ENCODE results near the gene LIPT2.
"Not testable (repeated sequence)": the region's sequence is repeated elsewhere in the genome, so short reads cannot be mapped to it uniquely, and the experiment has no call there.

The LIPT2 gene

DNA sequence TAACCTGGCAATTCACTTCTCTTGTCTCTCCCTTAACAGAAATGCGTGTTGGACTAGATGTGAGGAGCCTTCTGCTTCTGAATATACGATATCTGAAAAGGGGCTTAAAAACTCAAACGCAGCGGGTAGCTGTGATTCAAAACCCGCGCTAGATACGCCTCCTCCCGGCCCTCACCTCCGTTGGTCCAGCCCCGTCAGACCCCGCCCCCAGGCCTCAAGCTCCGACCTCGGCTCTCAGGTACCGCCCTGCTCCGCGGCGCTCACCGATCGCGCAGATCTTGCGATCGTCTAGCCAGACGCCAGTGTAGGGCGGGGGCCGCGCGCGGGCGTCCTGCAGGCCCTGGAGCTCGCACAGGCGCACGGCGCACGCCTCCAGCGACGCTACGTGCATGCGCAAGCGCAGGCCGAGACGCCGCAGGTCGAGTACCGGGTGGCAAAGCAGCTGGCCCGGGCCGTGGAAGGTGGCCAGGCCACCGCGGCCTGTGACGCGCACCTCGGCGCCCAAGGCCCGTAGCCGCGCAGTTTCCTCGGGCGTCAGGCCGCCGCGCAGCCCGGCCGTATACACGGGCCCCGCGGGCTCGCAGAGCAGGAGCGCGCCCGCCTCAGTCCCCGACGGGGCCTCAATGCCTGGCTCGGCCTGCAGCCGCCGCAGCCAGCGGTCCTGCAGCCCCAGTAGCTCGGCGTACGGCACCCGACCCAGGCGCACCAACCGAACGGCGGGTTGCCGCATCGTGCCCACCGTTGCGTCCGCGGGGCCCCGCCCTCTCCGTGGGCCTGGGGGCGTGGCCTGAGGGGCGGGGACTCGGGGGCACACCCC, at the start of gene LIPT2:
Gene LIPT2, minus strand, starts transcription at position 751 of the 817 bp plus-strand sequence. Its CDS starts 21 bp downstream, at position 730.
- peak; percentile 94 to 97 (median 95) for DNase-seq (ENCODE audit: low read depth in 2 of 3, low spot score in 1 of 3)

- no peak for DNase-seq (ENCODE audit: low read depth in 2 of 3, low spot score in 1 of 3)
Measured at GRCh38 chr11:74541466-74541865, 47.9 kb upstream of the LIPT2 start.

- no peak for DNase-seq (ENCODE audit: low read depth in 2 of 3, low spot score in 1 of 3)
Measured at GRCh38 chr11:74540270-74540669, 46.7 kb upstream of the LIPT2 start.

DNA sequence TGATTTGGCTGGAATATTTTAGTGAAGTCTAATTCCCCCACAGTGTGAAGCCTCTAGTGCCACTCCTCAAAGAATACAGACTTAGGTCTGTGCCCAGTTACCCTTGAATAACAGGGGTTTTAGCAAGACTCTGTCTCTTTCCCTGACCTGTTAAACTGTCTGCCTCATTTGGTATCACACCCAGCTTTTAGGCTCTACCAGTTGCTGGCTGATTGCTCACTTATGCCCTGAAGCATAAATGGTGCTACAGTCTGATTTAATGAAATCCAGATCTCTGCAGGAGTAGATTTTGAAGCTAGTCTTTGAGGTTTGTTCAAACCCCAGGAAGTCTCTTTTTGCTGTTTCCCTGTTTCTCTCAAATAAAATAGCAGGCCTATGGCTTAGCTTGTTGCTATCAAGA, 45.2 kb upstream of the LIPT2 start:
- no peak for DNase-seq (ENCODE audit: low read depth in 2 of 3, low spot score in 1 of 3)

- DNase-seq (ENCODE audit: low read depth in 2 of 3, low spot score in 1 of 3) = no peak
Measured at GRCh38 chr11:74535371-74536160, 42.0 kb upstream of the LIPT2 start.

- DNase-seq (ENCODE audit: low read depth in 2 of 3, low spot score in 1 of 3) = not testable (repeated sequence)
Measured at GRCh38 chr11:74534946-74535275, 41.4 kb upstream of the LIPT2 start.

DNA sequence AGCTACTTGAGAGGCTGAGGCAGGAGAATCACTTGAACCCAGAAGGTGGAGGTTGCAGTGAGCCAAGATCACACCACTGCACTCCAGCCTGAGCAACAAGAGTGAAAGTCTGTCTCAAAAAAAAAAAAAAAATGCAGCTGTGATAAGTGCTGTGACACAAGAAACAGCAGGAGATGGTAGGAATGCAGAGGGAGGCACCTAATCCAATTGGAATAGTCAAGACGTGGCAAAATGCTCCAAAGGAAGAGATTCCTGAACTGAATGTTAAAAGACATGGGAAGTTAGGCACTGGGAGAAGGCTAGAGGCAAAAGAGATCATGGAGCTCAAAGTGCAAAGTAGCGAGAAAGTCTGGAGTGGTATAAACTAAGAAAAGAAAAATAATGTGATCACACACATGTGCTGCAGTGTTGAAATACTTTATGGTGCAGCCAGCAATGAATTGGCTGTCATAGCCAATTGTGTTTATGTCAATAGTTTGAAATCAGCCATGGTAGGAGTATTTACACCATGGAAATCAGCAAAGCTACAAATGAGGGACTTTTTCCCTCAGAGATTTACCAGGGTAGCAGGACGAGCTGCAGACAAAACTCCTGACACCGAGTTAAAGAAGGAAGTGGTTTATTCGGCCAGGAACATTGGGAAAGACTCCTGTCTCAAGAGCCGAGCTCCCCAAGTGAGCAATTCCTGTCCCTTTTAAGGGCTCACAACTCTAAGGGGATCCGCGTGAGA, 40.9 kb upstream of the LIPT2 start:
- no peak for DNase-seq (ENCODE audit: low read depth in 2 of 3, low spot score in 1 of 3)

- DNase-seq (ENCODE audit: low read depth in 2 of 3, low spot score in 1 of 3) = no peak
Measured at GRCh38 chr11:74533421-74533820, 39.9 kb upstream of the LIPT2 start.

DNA sequence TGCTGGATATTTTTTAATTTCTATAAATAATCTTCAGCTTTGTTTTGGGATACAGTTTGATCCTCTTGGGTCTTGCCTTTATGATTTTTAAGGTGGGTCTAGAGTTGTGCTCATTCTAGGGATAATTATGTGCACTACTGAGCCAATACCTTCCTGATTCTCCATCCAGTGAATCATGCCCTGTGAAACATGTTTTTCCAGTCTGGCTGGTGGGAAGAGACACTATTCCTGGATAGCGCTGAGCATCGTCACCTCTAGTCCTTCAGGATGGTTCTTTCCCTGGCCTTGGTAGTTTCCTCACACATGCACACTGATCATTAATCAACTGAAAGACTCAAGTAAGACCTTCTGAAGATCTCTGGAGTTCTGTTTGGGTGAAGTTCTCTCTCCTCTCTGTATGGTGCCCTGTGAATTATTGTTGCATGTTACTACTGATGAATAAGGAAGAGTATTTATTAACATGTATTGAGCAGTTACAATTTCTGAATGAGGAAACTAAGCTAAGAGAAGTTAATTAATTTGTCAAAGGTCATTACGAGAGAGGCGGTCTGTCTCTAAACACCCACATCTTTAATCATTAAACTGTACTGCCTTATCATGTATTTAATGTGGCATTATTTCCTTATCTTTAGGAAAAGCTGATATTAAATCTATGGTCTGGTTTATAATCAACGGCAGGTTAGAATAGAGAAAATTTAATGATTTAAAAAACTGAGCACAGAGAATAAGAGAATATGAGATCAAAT, 39.1 kb upstream of the LIPT2 start:
- DNase-seq (ENCODE audit: low read depth in 2 of 3, low spot score in 1 of 3) = no peak

- DNase-seq (ENCODE audit: low read depth in 2 of 3, low spot score in 1 of 3) = no peak
Measured at GRCh38 chr11:74524978-74525377, 31.5 kb upstream of the LIPT2 start.

DNA sequence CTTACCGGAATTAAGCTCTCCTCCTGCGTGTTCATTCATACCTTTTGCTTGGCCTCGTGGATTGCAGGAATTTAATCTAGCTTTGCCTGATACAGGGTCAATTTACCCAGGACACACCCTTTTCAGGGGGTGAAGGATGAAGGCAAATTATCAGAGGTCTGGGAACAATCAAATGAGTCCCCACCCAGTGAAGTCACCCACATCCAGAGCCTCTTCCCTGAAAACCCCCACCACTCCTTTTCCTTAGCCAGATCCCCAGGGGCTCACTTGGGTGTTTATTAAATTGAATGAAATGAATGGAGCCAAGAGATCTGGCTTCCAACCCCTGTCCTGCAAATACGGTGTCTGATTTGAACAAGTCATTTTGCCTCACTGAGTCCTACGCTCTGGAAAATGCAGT, 31.0 kb upstream of the LIPT2 start:
- no peak for DNase-seq (ENCODE audit: low read depth in 2 of 3, low spot score in 1 of 3)

DNA sequence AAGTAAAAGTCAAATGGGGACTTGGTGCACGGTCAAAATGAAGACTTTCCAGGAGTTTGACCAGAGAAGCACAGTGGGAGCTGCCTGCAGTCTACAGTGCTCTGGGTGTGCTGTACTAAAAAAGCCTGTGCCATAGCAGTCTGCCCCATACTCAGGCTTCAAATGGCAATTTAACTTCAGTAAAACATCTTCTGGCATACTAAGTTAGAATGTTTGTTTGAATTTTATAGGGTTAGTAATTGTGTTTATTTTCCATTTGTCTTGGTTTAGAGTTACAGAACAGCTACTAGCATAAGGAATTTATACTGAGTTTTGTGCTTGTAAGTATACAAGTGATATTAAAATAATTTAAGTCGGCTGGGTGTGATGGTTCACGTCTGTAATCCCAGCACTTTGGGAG, 29.3 kb upstream of the LIPT2 start:
- no peak for DNase-seq (ENCODE audit: low read depth in 2 of 3, low spot score in 1 of 3)

GRCh38 chr11:74521666-74522252, 28.2 kb upstream of the LIPT2 start:
- DNase-seq (ENCODE audit: low read depth in 2 of 3, low spot score in 1 of 3) = no peak

GRCh38 chr11:74520927-74521665, 27.6 kb upstream of the LIPT2 start:
- no peak for DNase-seq (ENCODE audit: low read depth in 2 of 3, low spot score in 1 of 3)

DNA sequence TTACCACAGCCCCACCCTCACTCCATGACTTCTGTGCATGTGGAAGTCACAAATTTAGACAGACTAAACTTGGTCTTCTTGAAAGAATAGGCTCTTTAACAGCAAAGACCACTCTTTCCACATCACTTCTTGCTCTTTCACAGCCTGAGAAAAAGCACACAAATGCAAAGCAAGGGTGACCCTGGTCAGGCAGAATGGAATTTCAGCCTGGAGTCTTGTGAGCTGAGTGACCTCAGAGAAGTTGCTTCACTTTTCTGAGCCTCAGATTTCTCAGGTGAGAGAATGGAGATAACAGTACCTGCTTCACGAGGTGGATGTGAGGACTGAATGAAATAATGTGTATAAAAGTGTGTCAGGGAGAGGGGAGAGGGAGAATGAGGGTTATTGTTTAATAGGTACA, 26.8 kb upstream of the LIPT2 start:
- DNase-seq (ENCODE audit: low read depth in 2 of 3, low spot score in 1 of 3) = no peak

- no peak for DNase-seq (ENCODE audit: low read depth in 2 of 3, low spot score in 1 of 3)
Measured at GRCh38 chr11:74519710-74520109, 26.2 kb upstream of the LIPT2 start.

DNA sequence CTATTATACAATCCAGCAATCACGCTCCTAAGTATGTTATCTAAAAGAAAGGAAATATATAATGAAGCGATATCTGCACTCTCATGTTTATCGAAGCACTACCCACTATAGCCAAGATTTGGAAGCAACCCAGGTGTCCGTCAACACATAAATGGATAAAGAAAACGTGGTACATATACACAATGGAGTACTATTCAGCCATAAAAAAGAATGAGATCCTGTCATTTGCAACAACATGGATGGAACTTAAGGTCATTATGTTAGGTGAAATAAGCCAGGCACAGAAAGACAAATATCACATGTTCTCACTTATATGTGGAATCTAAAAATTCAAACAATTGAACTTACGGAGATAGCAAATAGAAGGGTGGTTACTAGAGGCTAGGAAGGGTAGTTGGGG, 24.1 kb upstream of the LIPT2 start:
- DNase-seq (ENCODE audit: low read depth in 2 of 3, low spot score in 1 of 3) = not testable (repeated sequence)

- no peak for DNase-seq (ENCODE audit: low read depth in 2 of 3, low spot score in 1 of 3)
Measured at GRCh38 chr11:74507582-74507981, 14.1 kb upstream of the LIPT2 start.

DNA sequence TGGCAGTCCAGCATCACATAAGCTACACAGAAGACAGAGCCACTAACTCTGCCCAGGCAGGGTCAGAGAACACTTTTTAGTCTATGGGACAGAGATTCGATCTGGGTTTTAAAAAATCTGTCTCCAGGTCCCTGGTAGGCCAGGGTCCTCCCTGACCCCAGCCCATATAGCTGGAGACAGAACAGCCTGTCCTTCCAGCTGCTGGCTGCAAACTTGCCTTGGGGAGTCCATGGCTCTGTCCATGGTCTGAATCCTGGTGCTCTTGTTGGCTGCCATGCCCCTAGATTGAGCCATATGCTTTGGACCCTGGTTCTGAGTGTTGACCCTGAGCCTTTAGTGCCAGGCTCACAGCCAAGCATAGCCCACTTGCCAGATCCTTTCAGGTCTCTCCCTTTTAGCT, 13.3 kb upstream of the LIPT2 start:
- DNase-seq (ENCODE audit: low read depth in 2 of 3, low spot score in 1 of 3) = no peak

DNA sequence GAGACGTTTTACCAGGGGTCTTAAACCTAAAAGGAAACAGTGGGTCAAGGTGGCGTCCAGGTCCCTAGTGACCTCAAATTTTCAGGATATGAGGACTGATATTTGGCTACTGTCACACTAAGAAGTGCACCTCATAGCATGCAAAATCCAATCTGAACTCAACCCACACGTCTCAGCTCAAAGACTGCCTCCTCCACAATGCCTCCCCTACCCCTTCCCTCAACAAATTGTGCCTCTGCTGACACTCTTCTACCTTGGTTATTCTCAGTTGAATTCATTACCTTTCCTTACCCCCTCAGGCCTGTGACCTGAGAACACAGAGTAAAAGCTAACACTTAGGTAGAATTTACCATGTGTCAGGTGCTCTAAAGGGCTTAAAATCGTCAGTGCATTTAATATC, 12.4 kb upstream of the LIPT2 start:
- DNase-seq (ENCODE audit: low read depth in 2 of 3, low spot score in 1 of 3) = no peak

Data from stimulated activated CD4-positive, alpha-beta T cell treated with anti-CD3 and anti-CD28 coated beads, Interleukin-12 subunit alpha, Interleukin-12 subunit beta, amount 100 ng/mL, for 48 hours (primary cell).